GM21737 (cell line): ENCODE data around the gene DDN.

Experiments used
- ATAC-seq: cut with Tn5 transposase; IDR thresholded peaks from one replicate; pipeline ENCODE4 v1.9.1; 2021; ENCODE audit warnings: mild to moderate bottlenecking, moderate library complexity; ENCODE audit not compliant: unreplicated experiment

The DDN gene

GRCh38 chr12:49015196-49015595, 16.0 kb upstream of the DDN start:
- ATAC-seq: no peak

GRCh38 chr12:49014547-49014946, 15.4 kb upstream of the DDN start:
- no peak for ATAC-seq

GRCh38 chr12:49013428-49013827, 14.3 kb upstream of the DDN start:
- ATAC-seq: no peak

GRCh38 chr12:49012739-49013138, 13.6 kb upstream of the DDN start:
- no peak for ATAC-seq

- ATAC-seq: no peak
Measured at GRCh38 chr12:49010092-49010668, 11.0 kb upstream of the DDN start.

- ATAC-seq: no peak
Measured at GRCh38 chr12:49008943-49009342, 9.8 kb upstream of the DDN start.

GRCh38 chr12:49000346-49000745, 1.2 kb upstream of the DDN start:
- no peak for ATAC-seq

GRCh38 chr12:48998497-48999353, 450 bp downstream of the DDN start:
- ATAC-seq: peak; percentile 10

- ATAC-seq: peak; percentile 48
Measured at GRCh38 chr12:48997719-48998496, 1.3 kb downstream of the DDN start.

- no peak for ATAC-seq
Measured at GRCh38 chr12:48996794-48997718, 2.1 kb downstream of the DDN start.

GRCh38 chr12:48995086-48995879, 3.9 kb downstream of the DDN start:
- no peak for ATAC-seq

- no peak for ATAC-seq
Measured at GRCh38 chr12:48994224-48995085, 4.7 kb downstream of the DDN start.

GRCh38 chr12:48993787-48994186, 5.4 kb downstream of the DDN start:
- ATAC-seq: no peak

GRCh38 chr12:48991247-48992050, 7.7 kb downstream of the DDN start:
- ATAC-seq: no peak

GRCh38 chr12:48990552-48990951, 8.6 kb downstream of the DDN start:
- no peak for ATAC-seq

GRCh38 chr12:48988030-48988649, 11.0 kb downstream of the DDN start:
- ATAC-seq: no peak

GRCh38 chr12:48986720-48987291, 12.4 kb downstream of the DDN start:
- ATAC-seq: no peak
